ENCODE results near the gene STMN1.

- TF ChIP-seq POLR2A (IDR thresholded peaks at IDR 0.05), result no peak
- TF ChIP-seq CTCF (IDR thresholded peaks at IDR 0.05), result no peak
- TF ChIP-seq POLR2AphosphoS5 (IDR thresholded peaks at IDR 0.05; ENCODE audit: insufficient read depth in 1 of 2, low read depth in 1 of 2), result no peak
Observed at GRCh38 chr1:25876693-25877077, 29.5 kb downstream of the STMN1 start.
